ENCODE measurements around the gene SERP2.

DNA sequence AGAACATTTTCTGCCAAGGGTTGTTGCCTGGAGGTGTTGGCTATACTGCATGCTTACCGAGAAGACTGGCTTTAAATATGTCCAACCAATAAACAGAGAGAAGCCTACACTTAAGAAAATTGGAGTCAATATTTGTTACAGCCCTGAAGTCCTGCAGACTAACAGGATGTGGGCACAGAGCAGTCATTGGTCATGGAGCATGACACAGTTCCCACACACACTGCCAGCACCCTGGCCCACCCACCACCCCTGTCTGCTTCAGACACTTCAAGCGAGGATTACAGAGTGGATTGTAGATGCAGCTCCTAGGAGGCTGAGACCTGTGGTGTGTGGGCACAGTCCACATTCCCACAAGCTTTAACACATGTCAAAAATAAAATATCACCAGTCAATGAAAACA lies 21.0 kb upstream of the SERP2 start:
- TF ChIP-seq EZH2 (IDR thresholded peaks at IDR 0.05; ENCODE audit: low read length, unreplicated experiment) = no peak
- TF ChIP-seq, protein P1, sequence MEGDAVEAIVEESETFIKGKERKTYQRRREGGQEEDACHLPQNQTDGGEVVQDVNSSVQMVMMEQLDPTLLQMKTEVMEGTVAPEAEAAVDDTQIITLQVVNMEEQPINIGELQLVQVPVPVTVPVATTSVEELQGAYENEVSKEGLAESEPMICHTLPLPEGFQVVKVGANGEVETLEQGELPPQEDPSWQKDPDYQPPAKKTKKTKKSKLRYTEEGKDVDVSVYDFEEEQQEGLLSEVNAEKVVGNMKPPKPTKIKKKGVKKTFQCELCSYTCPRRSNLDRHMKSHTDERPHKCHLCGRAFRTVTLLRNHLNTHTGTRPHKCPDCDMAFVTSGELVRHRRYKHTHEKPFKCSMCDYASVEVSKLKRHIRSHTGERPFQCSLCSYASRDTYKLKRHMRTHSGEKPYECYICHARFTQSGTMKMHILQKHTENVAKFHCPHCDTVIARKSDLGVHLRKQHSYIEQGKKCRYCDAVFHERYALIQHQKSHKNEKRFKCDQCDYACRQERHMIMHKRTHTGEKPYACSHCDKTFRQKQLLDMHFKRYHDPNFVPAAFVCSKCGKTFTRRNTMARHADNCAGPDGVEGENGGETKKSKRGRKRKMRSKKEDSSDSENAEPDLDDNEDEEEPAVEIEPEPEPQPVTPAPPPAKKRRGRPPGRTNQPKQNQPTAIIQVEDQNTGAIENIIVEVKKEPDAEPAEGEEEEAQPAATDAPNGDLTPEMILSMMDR (conservative IDR thresholded peaks at IDR 0.05; ENCODE audit: low read depth, low read length) = no peak

Measured in PC-3 (cell line).